GM12878 (cell line): ENCODE data around the gene PLEKHG4B. TPM values are rescaled to one million over a fixed set of nuclear protein-coding genes. Genes with fewer than 3 reads are reported as not detected.

Experiments used
- ATAC-seq: fragments of 200-7000 bp; cut with Tn5 transposase; 3 replicates; pipeline ENCODE4 v1.9.1; 2020; ENCODE audit warnings: mild to moderate bottlenecking, moderate library complexity
- BruUV-seq: library from RNA; stranded (reverse); fragments of 400-500 nt; replicated peaks from 2 replicates; lab custom pipeline; 2021; lab: Mats Ljungman, UMichigan
- CTCF ChIA-PET: fragments of 300-600 bp; sonication (Branson Sonifier 250); formaldehyde crosslinking; extraction: SDS; loops from one replicate; lab custom pipeline; 2021; ENCODE audit warnings: inconsistent platforms; lab: Yijun Ruan, JAX
- POLR2A ChIA-PET: fragments of 350-600 bp; formaldehyde crosslinking; extraction: SDS; loops from one replicate; lab custom pipeline; 2021; ENCODE audit warnings: inconsistent platforms; lab: Charles Lee
- RAD21 ChIA-PET: fragments of 300-600 bp; sonication (Branson Sonifier 250); formaldehyde crosslinking; loops from one replicate; lab custom pipeline; 2023; ENCODE audit warnings: antibody characterized with exemption; ENCODE audit not compliant: unreplicated experiment; lab: Charles Lee
- SMC1A ChIA-PET: fragments of 300-600 bp; sonication (Branson Sonifier 250); formaldehyde crosslinking; loops from one replicate; lab custom pipeline; 2023; ENCODE audit not compliant: unreplicated experiment, uncharacterized antibody; lab: Charles Lee
- DNase-seq: peaks from one replicate; pipeline ENCODE4 v3.0.0-alpha.2; 2011; ENCODE audit warnings: low read depth, low spot score
- FAIRE-seq: peaks from 3 replicates; lab custom pipeline; 2011; peaks lifted over from hg19 to GRCh38; lab: Jason Lieb, UNC
- H2AFZ ChIP-seq: 2 replicates; pipeline ENCODE4 v1.6.0; 2011; ENCODE audit warnings: low read depth, low read length, control low read depth; ENCODE audit not compliant: control insufficient read depth
- H3K27ac ChIP-seq: 2 replicates; pipeline ENCODE4 v1.5.1; 2011; ENCODE audit warnings: control low read depth; ENCODE audit not compliant: control insufficient read depth, insufficient read depth
- H3K27me3 ChIP-seq, 2 experiments: replicated peaks in 1 of 2; 2 replicates each; pipeline versions ENCODE4 v1.6.0 to v1.6.1; 2011; ENCODE audit warnings: low read length in 1 of 2; ENCODE audit not compliant: control insufficient read depth in 2 of 2, insufficient read depth in 2 of 2
- H3K36me3 ChIP-seq, 2 experiments: 2 replicates each; pipeline ENCODE4 v1.5.1; 2011; ENCODE audit warnings: low read length in 1 of 2; ENCODE audit not compliant: control insufficient read depth in 2 of 2, insufficient read depth in 2 of 2
- H3K4me1 ChIP-seq: 2 replicates; pipeline ENCODE4 v1.6.1; 2011; ENCODE audit warnings: mild to moderate bottlenecking, low read length, moderate library complexity, mixed read lengths; ENCODE audit not compliant: control insufficient read depth, insufficient read depth
- H3K4me2 ChIP-seq: 2 replicates; pipeline ENCODE4 v1.6.0; 2011; ENCODE audit warnings: control low read depth; ENCODE audit not compliant: control insufficient read depth, insufficient read depth
- H3K4me3 ChIP-seq: fragments of 200-600 bp; sonication (generic); 2 replicates; pipeline ENCODE4 v1.5.1; 2016
- H3K79me2 ChIP-seq: 2 replicates; pipeline ENCODE4 v1.6.0; 2011; ENCODE audit warnings: low read length; ENCODE audit not compliant: control insufficient read depth, insufficient read depth
- H3K9ac ChIP-seq: 2 replicates; pipeline ENCODE4 v1.8.0; 2011; ENCODE audit warnings: low read length, control low read depth, mixed read lengths; ENCODE audit not compliant: control insufficient read depth, insufficient read depth
- H3K9me3 ChIP-seq: replicated peaks from 3 replicates; pipeline ENCODE4 v1.5.1; 2011; ENCODE audit warnings: mild to moderate bottlenecking, low read length; ENCODE audit not compliant: control insufficient read depth, insufficient read depth
- H4K20me1 ChIP-seq: 2 replicates; pipeline ENCODE4 v1.6.0; 2011; ENCODE audit not compliant: control insufficient read depth, insufficient read depth
- HCFC1 ChIP-seq: fragments of 150-350 bp; IDR thresholded peaks from 2 replicates; pipeline ENCODE4 v1.6.1; 2014; ENCODE audit warnings: low read length
- HDAC6 ChIP-seq: fragments of 200-600 bp; sonication (generic); IDR thresholded peaks from one replicate; pipeline ENCODE4 v1.8.0; 2017; ENCODE audit warnings: antibody characterized with exemption; ENCODE audit not compliant: unreplicated experiment
- IKZF2 ChIP-seq, 2 experiments: fragments of 450-650 bp; IDR thresholded peaks; 2 replicates each; pipeline ENCODE4 v1.6.1; 2017; ENCODE audit warnings: mild to moderate bottlenecking in 2 of 2, moderate library complexity in 2 of 2
- MLLT1 ChIP-seq: fragments of 450-650 bp; IDR thresholded peaks from 2 replicates; pipeline ENCODE4 v1.6.1; 2016; ENCODE audit warnings: mild to moderate bottlenecking
- RFX5 ChIP-seq: IDR thresholded peaks from 2 replicates; pipeline ENCODE4 v1.6.1; 2011; ENCODE audit warnings: low read depth, low read length, improper control_type of control experiment
- SIX5 ChIP-seq: IDR thresholded peaks from 2 replicates; pipeline ENCODE4 v1.6.1; 2011; ENCODE audit warnings: mild to moderate bottlenecking, low read depth, low read length, moderate library complexity; ENCODE audit not compliant: severe bottlenecking
- SREBF1 ChIP-seq: IDR thresholded peaks from 2 replicates; pipeline ENCODE4 v1.6.1; 2012; ENCODE audit warnings: mild to moderate bottlenecking, low read length
- SUZ12 ChIP-seq: fragments of 200-600 bp; sonication (generic); IDR thresholded peaks from one replicate; pipeline ENCODE4 v1.6.1; 2018; ENCODE audit warnings: antibody characterized with exemption, mild to moderate bottlenecking; ENCODE audit not compliant: unreplicated experiment
- ZZZ3 ChIP-seq: IDR thresholded peaks from 2 replicates; pipeline ENCODE4 v1.6.1; 2011; ENCODE audit warnings: low read depth; ENCODE audit not compliant: control insufficient read depth, insufficient read length
- WGBS: methylation state at CpG from one replicate; pipeline ENCODE4 v1.1.6; 2016; ENCODE audit warnings: low lambda C conversion rate; ENCODE audit not compliant: insufficient replicate concordance, insufficient coverage; ENCODE audit errors: missing lambda C conversion rate; 5-methylcytosine and 5-hydroxymethylcytosine counted together
- in situ Hi-C: fragments of 300-500 bp; cut with MboI; formaldehyde crosslinking; loops from 9 replicates; pipeline ENCODE4 v1.14.3; 2018; ENCODE audit warnings: mixed read lengths
- intact Hi-C: fragments of 100-400 bp; cut with micrococcal nuclease; formaldehyde crosslinking; loops from one replicate; pipeline ENCODE4 v1.14.2; 2022; ENCODE audit not compliant: unreplicated experiment
- polyA plus RNA-seq, 11 experiments: library from polyadenylated mRNA; depleted of rRNA in 4 of 11; unstranded in 6 of 11; stranded (reverse) in 5 of 11; fragments of >200 nt; fragmentation: Nextera tagmentation in 4 of 11; fragmentation: Illumina TruSeq in 1 of 11; extraction: Ambion mirVana in 4 of 11; extraction: Trizol in 1 of 11; gene quantifications; 1 replicate in 1 of 11; 2 replicates in 10 of 11; pipeline versions ENCODE4 v1.2.1 to v1.2.3, GENCODE V29; 2011 to 2016; ENCODE audit warnings: inconsistent platforms in 2 of 11, missing spikeins in 2 of 11, low read depth in 1 of 11
- total RNA-seq, 4 experiments: library from RNA; depleted of rRNA in 3 of 4; stranded (reverse); fragments of >200 nt in 3 of 4; fragmentation: Illumina TruSeq in 1 of 4; extraction: Trizol in 1 of 4; gene quantifications; 2 replicates each; pipeline versions ENCODE4 v1.2.1 to v1.2.3, GENCODE V29; 2013 to 2021
- TF ChIP-seq, protein P1 (sequence below): fragments of 450-650 bp; formaldehyde crosslinking; IDR thresholded peaks from 2 replicates; pipeline ENCODE4 v1.4.0; 2020; ENCODE audit warnings: mild to moderate bottlenecking, moderate library complexity
- TF ChIP-seq, protein P2 (sequence below): IDR thresholded peaks from 2 replicates; pipeline ENCODE4 v1.6.1; 2011; ENCODE audit warnings: low read depth, mild to moderate bottlenecking, low read length, moderate library complexity, borderline replicate concordance; ENCODE audit errors: extremely low read depth
- TF ChIP-seq, protein P3 (sequence below): fragments of 450-650 bp; IDR thresholded peaks from 2 replicates; pipeline ENCODE4 v1.6.1; 2016; ENCODE audit warnings: mild to moderate bottlenecking, moderate library complexity, borderline replicate concordance

The PLEKHG4B gene
- total and polyA plus RNA-seq, 10 of the 15 experiments (the other 5 are each of a cell fraction or from before 2014, with no cell fraction given): under 0.01 to 0.05 (median 0.01) TPM; not detected in 6

- ATAC-seq: no peak
- BruUV-seq: no TSS peak
- WGBS: 43% methylated on average over 19 of the region's 19 CpGs
- TF ChIP-seq SIX5 (no peak), ZZZ3 (no peak), HDAC6 (no peak), SREBF1 (no peak), HCFC1 (no peak), MLLT1 (no peak), SUZ12 (no peak), RFX5 (no peak), IKZF2 (IDR thresholded peaks at IDR 0.05) (no peak)
- TF ChIP-seq, protein P1, sequence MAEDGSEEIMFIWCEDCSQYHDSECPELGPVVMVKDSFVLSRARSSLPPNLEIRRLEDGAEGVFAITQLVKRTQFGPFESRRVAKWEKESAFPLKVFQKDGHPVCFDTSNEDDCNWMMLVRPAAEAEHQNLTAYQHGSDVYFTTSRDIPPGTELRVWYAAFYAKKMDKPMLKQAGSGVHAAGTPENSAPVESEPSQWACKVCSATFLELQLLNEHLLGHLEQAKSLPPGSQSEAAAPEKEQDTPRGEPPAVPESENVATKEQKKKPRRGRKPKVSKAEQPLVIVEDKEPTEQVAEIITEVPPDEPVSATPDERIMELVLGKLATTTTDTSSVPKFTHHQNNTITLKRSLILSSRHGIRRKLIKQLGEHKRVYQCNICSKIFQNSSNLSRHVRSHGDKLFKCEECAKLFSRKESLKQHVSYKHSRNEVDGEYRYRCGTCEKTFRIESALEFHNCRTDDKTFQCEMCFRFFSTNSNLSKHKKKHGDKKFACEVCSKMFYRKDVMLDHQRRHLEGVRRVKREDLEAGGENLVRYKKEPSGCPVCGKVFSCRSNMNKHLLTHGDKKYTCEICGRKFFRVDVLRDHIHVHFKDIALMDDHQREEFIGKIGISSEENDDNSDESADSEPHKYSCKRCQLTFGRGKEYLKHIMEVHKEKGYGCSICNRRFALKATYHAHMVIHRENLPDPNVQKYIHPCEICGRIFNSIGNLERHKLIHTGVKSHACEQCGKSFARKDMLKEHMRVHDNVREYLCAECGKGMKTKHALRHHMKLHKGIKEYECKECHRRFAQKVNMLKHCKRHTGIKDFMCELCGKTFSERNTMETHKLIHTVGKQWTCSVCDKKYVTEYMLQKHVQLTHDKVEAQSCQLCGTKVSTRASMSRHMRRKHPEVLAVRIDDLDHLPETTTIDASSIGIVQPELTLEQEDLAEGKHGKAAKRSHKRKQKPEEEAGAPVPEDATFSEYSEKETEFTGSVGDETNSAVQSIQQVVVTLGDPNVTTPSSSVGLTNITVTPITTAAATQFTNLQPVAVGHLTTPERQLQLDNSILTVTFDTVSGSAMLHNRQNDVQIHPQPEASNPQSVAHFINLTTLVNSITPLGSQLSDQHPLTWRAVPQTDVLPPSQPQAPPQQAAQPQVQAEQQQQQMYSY (CRISPR knock-in tag): no peak
- TF ChIP-seq, protein P2, sequence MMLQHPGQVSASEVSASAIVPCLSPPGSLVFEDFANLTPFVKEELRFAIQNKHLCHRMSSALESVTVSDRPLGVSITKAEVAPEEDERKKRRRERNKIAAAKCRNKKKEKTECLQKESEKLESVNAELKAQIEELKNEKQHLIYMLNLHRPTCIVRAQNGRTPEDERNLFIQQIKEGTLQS: no peak
- TF ChIP-seq, protein P3, sequence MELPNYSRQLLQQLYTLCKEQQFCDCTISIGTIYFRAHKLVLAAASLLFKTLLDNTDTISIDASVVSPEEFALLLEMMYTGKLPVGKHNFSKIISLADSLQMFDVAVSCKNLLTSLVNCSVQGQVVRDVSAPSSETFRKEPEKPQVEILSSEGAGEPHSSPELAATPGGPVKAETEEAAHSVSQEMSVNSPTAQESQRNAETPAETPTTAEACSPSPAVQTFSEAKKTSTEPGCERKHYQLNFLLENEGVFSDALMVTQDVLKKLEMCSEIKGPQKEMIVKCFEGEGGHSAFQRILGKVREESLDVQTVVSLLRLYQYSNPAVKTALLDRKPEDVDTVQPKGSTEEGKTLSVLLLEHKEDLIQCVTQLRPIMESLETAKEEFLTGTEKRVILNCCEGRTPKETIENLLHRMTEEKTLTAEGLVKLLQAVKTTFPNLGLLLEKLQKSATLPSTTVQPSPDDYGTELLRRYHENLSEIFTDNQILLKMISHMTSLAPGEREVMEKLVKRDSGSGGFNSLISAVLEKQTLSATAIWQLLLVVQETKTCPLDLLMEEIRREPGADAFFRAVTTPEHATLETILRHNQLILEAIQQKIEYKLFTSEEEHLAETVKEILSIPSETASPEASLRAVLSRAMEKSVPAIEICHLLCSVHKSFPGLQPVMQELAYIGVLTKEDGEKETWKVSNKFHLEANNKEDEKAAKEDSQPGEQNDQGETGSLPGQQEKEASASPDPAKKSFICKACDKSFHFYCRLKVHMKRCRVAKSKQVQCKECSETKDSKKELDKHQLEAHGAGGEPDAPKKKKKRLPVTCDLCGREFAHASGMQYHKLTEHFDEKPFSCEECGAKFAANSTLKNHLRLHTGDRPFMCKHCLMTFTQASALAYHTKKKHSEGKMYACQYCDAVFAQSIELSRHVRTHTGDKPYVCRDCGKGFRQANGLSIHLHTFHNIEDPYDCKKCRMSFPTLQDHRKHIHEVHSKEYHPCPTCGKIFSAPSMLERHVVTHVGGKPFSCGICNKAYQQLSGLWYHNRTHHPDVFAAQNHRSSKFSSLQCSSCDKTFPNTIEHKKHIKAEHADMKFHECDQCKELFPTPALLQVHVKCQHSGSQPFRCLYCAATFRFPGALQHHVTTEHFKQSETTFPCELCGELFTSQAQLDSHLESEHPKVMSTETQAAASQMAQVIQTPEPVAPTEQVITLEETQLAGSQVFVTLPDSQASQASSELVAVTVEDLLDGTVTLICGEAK: no peak
Measured at GRCh38 chr5:162190-162564, 70.2 kb downstream of the PLEKHG4B start.

More at GRCh38 chr5:162190-162564, 70.2 kb downstream of the PLEKHG4B start:
- H3K9me3 ChIP-seq: no peaks in the 10 kb centered on the region; the same call in 2 of the 3 replicates
- H3K4me1 ChIP-seq: no peaks in the 10 kb centered on the region
- no peak overlapping the region for H3K4me2 ChIP-seq
- intact Hi-C loops: no loop called here
- H3K36me3 ChIP-seq: no peaks in the 10 kb centered on the region
- DNase-seq (no peak), FAIRE-seq (no peak)
- H4K20me1 ChIP-seq: no peaks in the 10 kb centered on the region
- H2AFZ ChIP-seq: no peak overlapping the region
- H3K9ac ChIP-seq: no peak overlapping the region
- in situ Hi-C loops: no loop called here
- POLR2A ChIA-PET: no interaction called here
- no peak overlapping the region for H3K4me3 ChIP-seq
- H3K27ac ChIP-seq: no peak overlapping the region
- CTCF ChIA-PET: no interaction called here
- no peaks in the 10 kb centered on the region for H3K79me2 ChIP-seq
- RAD21 ChIA-PET: no interaction called here
- SMC1A ChIA-PET: no interaction called here
- no peaks in the 10 kb centered on the region for H3K27me3 ChIP-seq
